Amygdala (tissue), 56 donors: Measurements from ENCODE around the gene GCFC2.
"Not testable (repeated sequence)": the region's sequence is repeated elsewhere in the genome, so short reads cannot be mapped to it uniquely, and the experiment has no call there.

Experiments
- DNase-seq, 56 donors: peaks; one replicate each; lab custom pipeline; 2025; lab: John Stamatoyannopoulos, UW

The GCFC2 gene

GRCh38 chr2:75683430-75683829 lies 27.3 kb downstream of the GCFC2 start:
- not testable (repeated sequence) for DNase-seq

GRCh38 chr2:75680402-75680801 lies 30.3 kb downstream of the GCFC2 start:
- no peak for DNase-seq

- no peak for DNase-seq
Measured at GRCh38 chr2:75679556-75679955, 31.2 kb downstream of the GCFC2 start.

- no peak for DNase-seq
Measured at GRCh38 chr2:75676464-75676863, 34.3 kb downstream of the GCFC2 start.

- no peak for DNase-seq
Measured at GRCh38 chr2:75675908-75676307, 34.8 kb downstream of the GCFC2 start.

- DNase-seq: not testable (repeated sequence)
Measured at GRCh38 chr2:75675423-75675822, 35.3 kb downstream of the GCFC2 start.

- DNase-seq: no peak
Measured at GRCh38 chr2:75667884-75668283, 42.8 kb downstream of the GCFC2 start.

- no peak for DNase-seq
Measured at GRCh38 chr2:75666911-75667310, 43.8 kb downstream of the GCFC2 start.

GRCh38 chr2:75657798-75658197 lies 52.9 kb downstream of the GCFC2 start:
- no peak for DNase-seq

GRCh38 chr2:75656563-75656962 lies 54.2 kb downstream of the GCFC2 start:
- DNase-seq: no peak

GRCh38 chr2:75655861-75656260 lies 54.9 kb downstream of the GCFC2 start:
- no peak for DNase-seq

GRCh38 chr2:75654012-75654411 lies 56.7 kb downstream of the GCFC2 start:
- no peak for DNase-seq

- DNase-seq: no peak
Measured at GRCh38 chr2:75647771-75648170, 62.9 kb downstream of the GCFC2 start.

GRCh38 chr2:75646583-75647425 lies 63.9 kb downstream of the GCFC2 start, which contains the start of gene MRPL19:
Gene MRPL19, plus strand, starts transcription at chr2:75646783. Its CDS starts 25 bp downstream, at chr2:75646808.
- peak; percentile 33 to 92 (median 82) for DNase-seq

- peak in 1 of 56 donors; percentile 12 for DNase-seq
Measured at GRCh38 chr2:75646090-75646582, 64.6 kb downstream of the GCFC2 start.

GRCh38 chr2:75645643-75646042 lies 65.1 kb downstream of the GCFC2 start:
- no peak for DNase-seq

- DNase-seq: no peak
Measured at GRCh38 chr2:75643980-75644379, 66.7 kb downstream of the GCFC2 start.

- DNase-seq: no peak
Measured at GRCh38 chr2:75641587-75641986, 69.1 kb downstream of the GCFC2 start.

GRCh38 chr2:75640621-75641121 lies 70.0 kb downstream of the GCFC2 start:
- peak in 44 of 56 donors; percentile 1 to 76 (median 28) for DNase-seq

- DNase-seq: no peak
Measured at GRCh38 chr2:75637568-75637967, 73.1 kb downstream of the GCFC2 start.

GRCh38 chr2:75634945-75635344 lies 75.8 kb downstream of the GCFC2 start:
- DNase-seq: no peak

- no peak for DNase-seq
Measured at GRCh38 chr2:75633620-75634019, 77.1 kb downstream of the GCFC2 start.
